Measurements from ENCODE around the gene MYRFL. TPM values are rescaled to one million over a fixed set of nuclear protein-coding genes. Genes with fewer than 3 reads are reported as not detected.

Gene MYRFL
- total and polyA plus RNA-seq, 9 donors = 0.24 to 0.38 TPM; not detected in 7

- no peak for TF ChIP-seq CTCF (IDR thresholded peaks at IDR 0.05)
- no peak for TF ChIP-seq POLR2A (IDR thresholded peaks at IDR 0.05)
- no peak for TF ChIP-seq EP300 (IDR thresholded peaks at IDR 0.05)
- Histone ChIP-seq H3K36me3 (no peaks in the 10 kb centered on the region), H3K27ac (no peak overlapping the region), H3K9me3 (no peaks in the 10 kb centered on the region), H3K4me1 (ENCODE audit: insufficient read depth) (no peaks in the 10 kb centered on the region), H3K4me3 (no peak overlapping the region), H3K27me3 (no peaks in the 10 kb centered on the region)
- intact Hi-C loops (cut with DNase I) = no loop called here
- DNase-seq = no peak
- WGBS, 3 donors = 83 to 93% (median 84%) methylated on average over 11 of the region's 11 CpGs
Observed at GRCh38 chr12:69875416-69875935, 50.4 kb downstream of the MYRFL start.

- H3K27ac ChIP-seq = no peak overlapping the region
- TF ChIP-seq CTCF (IDR thresholded peaks at IDR 0.05) (peak; percentile 47 to 55 (median 47)), POLR2A (IDR thresholded peaks at IDR 0.05) (no peak)
- DNase-seq = peak; percentile 34 to 65 (median 62)
- no peaks in the 10 kb centered on the region for H3K4me1 ChIP-seq (ENCODE audit: insufficient read depth)
- WGBS, 3 donors = 12 to 14% (median 13%) methylated on average over 23 of the region's 23 CpGs
- intact Hi-C loops (cut with DNase I) = no loop called here
- H3K4me3 ChIP-seq = no peak overlapping the region
- no peaks in the 10 kb centered on the region for H3K27me3 ChIP-seq
- H3K36me3 ChIP-seq = no peaks in the 10 kb centered on the region
- H3K9me3 ChIP-seq = no peaks in the 10 kb centered on the region
Observed at GRCh38 chr12:69879007-69879960, 54.3 kb downstream of the MYRFL start.

GRCh38 chr12:69880571-69880970 lies 55.5 kb downstream of the MYRFL start:
- 69 to 73% (median 71%) methylated on average over 4 of the region's 4 CpGs for WGBS, 3 donors
- intact Hi-C loops (cut with DNase I) = loop anchor here in 3 of 4 donors (5.0 kb wide), 1 partner anchor 697 kb away; no protein-coding TSS in a partner anchor

GRCh38 chr12:69881771-69882170 lies 56.7 kb downstream of the MYRFL start:
- 63 to 88% (median 73%) methylated on average over 3 of the region's 3 CpGs for WGBS, 3 donors
- Histone ChIP-seq H3K4me3 (no peak overlapping the region), H3K36me3 (no peaks in the 10 kb centered on the region), H3K9me3 (no peaks in the 10 kb centered on the region), H3K27ac (no peak overlapping the region), H3K27me3 (no peaks in the 10 kb centered on the region), H3K4me1 (ENCODE audit: insufficient read depth) (no peaks in the 10 kb centered on the region)
- TF ChIP-seq POLR2A (IDR thresholded peaks at IDR 0.05) (no peak), EP300 (IDR thresholded peaks at IDR 0.05) (no peak), CTCF (IDR thresholded peaks at IDR 0.05) (no peak)
- intact Hi-C loops (cut with DNase I) = loop anchor here in 3 of 4 donors (5.0 kb wide), 1 partner anchor 696 kb away; no protein-coding TSS in a partner anchor
- no peak for DNase-seq

More at GRCh38 chr12:69880571-69880970, 55.5 kb downstream of the MYRFL start:
- Histone ChIP-seq H3K4me1 (ENCODE audit: insufficient read depth) (no peaks in the 10 kb centered on the region), H3K4me3 (no peak overlapping the region), H3K9me3 (no peaks in the 10 kb centered on the region), H3K27me3 (no peaks in the 10 kb centered on the region), H3K36me3 (no peaks in the 10 kb centered on the region), H3K27ac (no peak overlapping the region)
- no peak for TF ChIP-seq POLR2A (IDR thresholded peaks at IDR 0.05)
- TF ChIP-seq CTCF (IDR thresholded peaks at IDR 0.05) = no peak
- TF ChIP-seq EP300 (IDR thresholded peaks at IDR 0.05) = no peak
- DNase-seq = no peak
